ENCODE measurements around the gene GPC3. TPM values are rescaled to one million over a fixed set of nuclear protein-coding genes. Genes with fewer than 3 reads are reported as not detected.

The GPC3 gene
- total RNA-seq, 1 experiment from 2014 or later = 0.98 TPM

DNA sequence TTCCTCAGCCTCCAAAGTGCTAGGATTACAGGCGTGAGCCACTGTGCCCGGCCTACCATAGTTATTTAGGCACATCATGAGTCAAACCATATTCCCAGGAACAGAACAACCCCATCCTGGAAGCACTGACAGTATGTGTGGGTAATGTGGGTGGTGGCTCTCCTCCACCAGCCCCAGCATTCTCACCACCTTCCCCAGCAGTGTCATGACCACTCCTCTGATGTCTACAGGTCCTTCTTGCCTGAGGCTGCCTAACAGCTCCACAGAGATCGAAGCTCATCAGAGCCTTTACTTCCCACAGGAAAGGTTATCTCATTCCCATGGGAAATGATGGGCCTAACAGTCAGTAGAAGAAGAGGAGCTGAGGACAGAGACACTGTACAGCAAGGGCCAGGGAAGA is 440.6 kb downstream of the GPC3 start:
- Histone ChIP-seq H4K20me1 (ENCODE audit: insufficient read depth) (no peaks in the 10 kb centered on the region), H3K9ac (ENCODE audit: low read length) (no peak overlapping the region), H3K27ac (ENCODE audit: low read depth, low read length) (no peak overlapping the region), H3K4me3 (replicated peaks in 1 of 2; ENCODE audit: low read depth in 1 of 2, low read length in 2 of 2) (no peak overlapping the region), H3K36me3 (ENCODE audit: control insufficient read depth in 1 of 2, insufficient read depth in 2 of 2, low read length in 2 of 2) (no peaks in the 10 kb centered on the region), H2AFZ (ENCODE audit: low read depth, low read length, poor library complexity, severe bottlenecking) (no peak overlapping the region), H3K4me2 (ENCODE audit: low read length) (peak overlapping the region; percentile 46; the same call in 1 of the 2 replicates), H3K9me2 (ENCODE audit: insufficient read depth) (no peaks in the 10 kb centered on the region), H3K9me3 (ENCODE audit: control insufficient read depth in 1 of 2, insufficient read depth in 1 of 2, low read depth in 1 of 2, low read length in 2 of 2) (no peaks in the 10 kb centered on the region), H3K79me2 (ENCODE audit: insufficient read depth, low read length) (no peaks in the 10 kb centered on the region), H3K4me1 (ENCODE audit: control insufficient read depth in 1 of 2, insufficient read depth in 2 of 2, low read length in 2 of 2) (peaks cover 3 to 15% of the 10 kb centered on the region in 2 experiments), H3K27me3 (ENCODE audit: insufficient read depth, low read length) (no peaks in the 10 kb centered on the region)
- intact Hi-C loops (cut with micrococcal nuclease) = no loop called here
- ChIA-PET POLR2A (no interaction called here), RAD21 (ENCODE audit: low non-redundant PET in 1 of 2, low total read pairs in 2 of 2, uncharacterized antibody in 2 of 2, unreplicated experiment in 2 of 2) (no interaction called here), CTCF (no interaction called here)
- TF ChIP-seq, protein P1, sequence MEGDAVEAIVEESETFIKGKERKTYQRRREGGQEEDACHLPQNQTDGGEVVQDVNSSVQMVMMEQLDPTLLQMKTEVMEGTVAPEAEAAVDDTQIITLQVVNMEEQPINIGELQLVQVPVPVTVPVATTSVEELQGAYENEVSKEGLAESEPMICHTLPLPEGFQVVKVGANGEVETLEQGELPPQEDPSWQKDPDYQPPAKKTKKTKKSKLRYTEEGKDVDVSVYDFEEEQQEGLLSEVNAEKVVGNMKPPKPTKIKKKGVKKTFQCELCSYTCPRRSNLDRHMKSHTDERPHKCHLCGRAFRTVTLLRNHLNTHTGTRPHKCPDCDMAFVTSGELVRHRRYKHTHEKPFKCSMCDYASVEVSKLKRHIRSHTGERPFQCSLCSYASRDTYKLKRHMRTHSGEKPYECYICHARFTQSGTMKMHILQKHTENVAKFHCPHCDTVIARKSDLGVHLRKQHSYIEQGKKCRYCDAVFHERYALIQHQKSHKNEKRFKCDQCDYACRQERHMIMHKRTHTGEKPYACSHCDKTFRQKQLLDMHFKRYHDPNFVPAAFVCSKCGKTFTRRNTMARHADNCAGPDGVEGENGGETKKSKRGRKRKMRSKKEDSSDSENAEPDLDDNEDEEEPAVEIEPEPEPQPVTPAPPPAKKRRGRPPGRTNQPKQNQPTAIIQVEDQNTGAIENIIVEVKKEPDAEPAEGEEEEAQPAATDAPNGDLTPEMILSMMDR (IDR thresholded peaks at IDR 0.05 in 2 of 3, conservative IDR thresholded peaks at IDR 0.05 in 1 of 3; ENCODE audit: borderline replicate concordance in 1 of 3, insufficient read depth in 1 of 3, low read depth in 2 of 3, low read length in 2 of 3) = no peak
- TF ChIP-seq, protein P2, sequence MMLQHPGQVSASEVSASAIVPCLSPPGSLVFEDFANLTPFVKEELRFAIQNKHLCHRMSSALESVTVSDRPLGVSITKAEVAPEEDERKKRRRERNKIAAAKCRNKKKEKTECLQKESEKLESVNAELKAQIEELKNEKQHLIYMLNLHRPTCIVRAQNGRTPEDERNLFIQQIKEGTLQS (IDR thresholded peaks at IDR 0.05) = no peak
- TF ChIP-seq EZH2 (IDR thresholded peaks at IDR 0.05) (no peak), POLR2A (IDR thresholded peaks at IDR 0.05; ENCODE audit: borderline replicate concordance, extremely low read depth, insufficient read depth, insufficient read length) (no peak), SRF (IDR thresholded peaks at IDR 0.05; ENCODE audit: low read depth) (no peak), ZNF274 (IDR thresholded peaks at IDR 0.05; ENCODE audit: low read depth, low read length) (no peak), CEBPB (IDR thresholded peaks at IDR 0.05; ENCODE audit: low read depth) (no peak), FOSL1 (IDR thresholded peaks at IDR 0.05; ENCODE audit: low read depth) (no peak), POLR2AphosphoS5 (IDR thresholded peaks at IDR 0.05; ENCODE audit: low read depth, low read length) (no peak), JUND (IDR thresholded peaks at IDR 0.05) (no peak), CBX3 (IDR thresholded peaks at IDR 0.05; ENCODE audit: low read depth) (no peak), MAX (IDR thresholded peaks at IDR 0.05) (no peak)
- DNase-seq (ENCODE audit: low read depth, low spot score) (no peak), ATAC-seq (no peak)
- BruUV-seq (replicated peaks) = no TSS peak
